DND-41 (cell line): ENCODE data around the gene CFAP251.

Experiments used
- CTCF ChIP-seq: IDR thresholded peaks from 2 replicates; pipeline ENCODE4 v1.5.1; 2012; ENCODE audit warnings: borderline replicate concordance, low read length, moderate library complexity, mild to moderate bottlenecking; ENCODE audit not compliant: poor library complexity, severe bottlenecking; ENCODE audit errors: extremely low read depth
- EZH2 ChIP-seq: IDR thresholded peaks from 3 replicates; pipeline ENCODE4 v1.6.1; 2012; ENCODE audit warnings: borderline replicate concordance, low read depth, mild to moderate bottlenecking, moderate library complexity, low read length, inconsistent platforms; ENCODE audit not compliant: severe bottlenecking

- TF ChIP-seq CTCF, result no peak
- no peak for TF ChIP-seq EZH2
Observed at GRCh38 chr12:122046145-122046544, 127.8 kb downstream of the CFAP251 start.
